Aorta (tissue), 5 donors: Measurements from ENCODE around the gene CIBAR2. TPM values are rescaled to one million over a fixed set of nuclear protein-coding genes. Genes with fewer than 3 reads are reported as not detected.
A peak's percentile ranks its signal among the peaks of the same experiment; 100 is the strongest.

Experiments
- ATAC-seq: fragments of 200-7000 bp; cut with Tn5 transposase; one replicate; pipeline ENCODE4 v1.9.1; 2022; ENCODE audit warnings: moderate library complexity; ENCODE audit not compliant: low FRiP score
- DNase-seq, 2 donors: peaks; one replicate each; pipeline ENCODE4 v3.0.0-alpha.2; 2020
- H3K27ac ChIP-seq, 2 donors: one replicate each; pipeline ENCODE4 v1.5.1; 2013; ENCODE audit warnings: low read length in 2 of 2, mild to moderate bottlenecking in 2 of 2, moderate library complexity in 2 of 2, control low read depth in 1 of 2, inconsistent platforms in 1 of 2, low read depth in 1 of 2
- H3K27me3 ChIP-seq, 2 donors: one replicate each; pipeline ENCODE4 v1.6.1; 2013; ENCODE audit warnings: control low read depth in 1 of 2, low read length in 1 of 2, mild to moderate bottlenecking in 1 of 2, moderate library complexity in 1 of 2; ENCODE audit not compliant: insufficient read depth in 2 of 2, control insufficient read depth in 1 of 2
- H3K36me3 ChIP-seq, 2 donors: one replicate each; pipeline ENCODE4 v1.6.1; 2013; ENCODE audit warnings: control low read depth in 1 of 2, low read length in 1 of 2, mild to moderate bottlenecking in 1 of 2; ENCODE audit not compliant: insufficient read depth in 2 of 2, control insufficient read depth in 1 of 2
- H3K4me1 ChIP-seq, 2 donors: one replicate each; pipeline ENCODE4 v1.6.1; 2013; ENCODE audit warnings: low read length in 2 of 2, control low read depth in 1 of 2, mild to moderate bottlenecking in 1 of 2, moderate library complexity in 1 of 2; ENCODE audit not compliant: insufficient read depth in 2 of 2, control insufficient read depth in 1 of 2
- H3K4me3 ChIP-seq, 2 donors: one replicate each; pipeline ENCODE4 v1.5.1; 2013; ENCODE audit warnings: low read length in 2 of 2, control low read depth in 1 of 2, mild to moderate bottlenecking in 1 of 2
- H3K9me3 ChIP-seq: one replicate; pipeline ENCODE4 v1.6.1; 2013; ENCODE audit warnings: mild to moderate bottlenecking, low read length; ENCODE audit not compliant: control insufficient read depth
- WGBS, 2 donors: extraction: QIAGEN DNeasy Blood & Tissue Kit; methylation state at CpG; one replicate each; pipeline ENCODE4 v1.1.7; 2013; 5-methylcytosine and 5-hydroxymethylcytosine counted together
- intact Hi-C, 2 donors: fragments of 100-400 bp; cut with DNase I; formaldehyde crosslinking; loops; one replicate each; pipeline versions ENCODE4 v1.14.2 to v1.15.0; 2022
- polyA plus RNA-seq, 2 donors: library from polyadenylated mRNA; stranded (reverse); fragments of 200-250 nt; gene quantifications; one replicate each; pipeline ENCODE4 v1.2.3, GENCODE V29; 2013
- total RNA-seq, 2 donors: library from RNA; stranded (reverse); fragmentation: NEBNext Ultra II Directional; extraction: Animal tissue kit (Norgen Biotek cat#: 25700); gene quantifications; one replicate each; pipeline ENCODE4 v1.2.1, GENCODE V29; 2021
- donor health status: healthy with polysubstance abuse.
- donor health status: Bipolar disorder and iron deficiency.
- donor health status: DM: no; HTN: no; CAD: no.
- donor health status: DM: no; HTN: no; CAD: no.
- donor health status: DM: yes; HTN: yes; CAD: no.

The CIBAR2 gene
- total and polyA plus RNA-seq, 4 donors, result 0.57 TPM; not detected in 3

DNA sequence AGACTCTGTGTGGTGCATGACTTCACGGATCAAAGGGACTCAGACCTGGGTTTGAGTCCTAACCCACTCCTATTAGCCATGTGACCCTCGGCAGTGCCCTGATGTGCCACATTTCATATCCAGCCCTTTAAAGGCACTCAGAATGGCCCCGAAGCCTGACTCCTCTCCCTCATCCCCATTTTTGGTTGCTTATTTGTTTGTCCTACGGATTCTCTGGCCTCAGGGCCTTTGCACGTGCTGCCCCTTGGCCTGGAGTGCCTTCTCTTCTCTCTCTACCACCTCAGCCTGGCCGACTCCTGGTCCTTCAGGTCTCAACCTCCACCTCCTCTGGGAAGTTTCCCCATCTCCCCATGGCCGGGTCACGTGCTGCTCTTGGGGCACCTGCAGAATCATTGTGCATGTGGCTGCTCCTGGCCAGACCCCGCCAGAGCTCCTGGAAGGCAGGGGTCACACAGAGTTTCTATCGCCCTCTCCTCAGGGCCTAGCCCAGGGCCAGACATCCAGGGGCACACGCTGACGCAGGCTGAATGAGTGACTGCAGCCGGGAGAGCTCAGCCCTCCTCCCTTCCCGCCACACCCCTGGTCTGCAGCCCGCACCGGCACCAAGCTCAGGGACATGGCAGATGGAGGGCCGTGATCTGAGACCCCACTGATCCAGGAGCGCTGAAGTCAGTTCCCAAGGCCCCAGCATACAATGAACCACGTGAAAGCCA, 22.0 kb upstream of the CIBAR2 start:
- Histone ChIP-seq H3K4me1 (peaks cover 3% of the 10 kb centered on the region in 2 donors), H3K27me3 (no peaks in the 10 kb centered on the region), H3K36me3 (no peaks in the 10 kb centered on the region), H3K9me3 (no peaks in the 10 kb centered on the region), H3K27ac (no peak overlapping the region), H3K4me3 (no peak overlapping the region)
- DNase-seq (no peak), ATAC-seq (no peak)
- WGBS, 2 donors, result 97 to 99% methylated on average over 17 to 19 of the region's 19 CpGs
- intact Hi-C loops, result no loop called here

DNA sequence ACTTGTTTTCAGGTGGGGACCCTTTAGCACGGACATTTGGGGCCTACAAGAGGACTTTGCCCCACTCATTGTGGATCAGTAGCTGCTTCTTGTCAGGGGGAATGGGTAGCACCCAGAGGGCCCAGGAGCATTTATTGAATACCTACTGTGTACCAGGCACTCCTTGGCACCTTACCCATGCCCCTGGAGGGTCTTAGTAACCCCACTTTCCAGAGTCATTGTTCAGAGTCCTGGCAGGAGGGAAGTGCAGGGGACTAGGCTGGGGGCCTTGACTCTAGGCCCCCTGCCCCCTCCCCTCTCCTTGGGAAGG, 21.0 kb upstream of the CIBAR2 start:
- 94 to 100% methylated on average over 1 of the region's 1 CpG for WGBS, 2 donors
- no peaks in the 10 kb centered on the region for H3K9me3 ChIP-seq
- intact Hi-C loops, result no loop called here

GRCh38 chr16:85132456-85133289, 20.4 kb upstream of the CIBAR2 start:
- peaks cover 3% of the 10 kb centered on the region in 2 donors for H3K4me1 ChIP-seq
- ATAC-seq, result no peak

More for the DNA sequence above, 21.0 kb upstream of the CIBAR2 start:
- DNase-seq (no peak), ATAC-seq (no peak)
- no peaks in the 10 kb centered on the region for H3K27me3 ChIP-seq
- H3K36me3 ChIP-seq, result no peaks in the 10 kb centered on the region
- no peak overlapping the region for H3K27ac ChIP-seq
- H3K4me1 ChIP-seq, result peaks cover 3% of the 10 kb centered on the region in 2 donors
- H3K4me3 ChIP-seq, result no peak overlapping the region

GRCh38 chr16:85130705-85131028, 18.4 kb upstream of the CIBAR2 start:
- Histone ChIP-seq H3K27ac (peak overlapping the region; percentile 10 to 95), H3K36me3 (no peaks in the 10 kb centered on the region), H3K27me3 (no peaks in the 10 kb centered on the region), H3K4me3 (no peak overlapping the region), H3K9me3 (no peaks in the 10 kb centered on the region), H3K4me1 (peaks cover 3 to 7% of the 10 kb centered on the region in 2 donors)
- intact Hi-C loops, result no loop called here
- 20 to 28% methylated on average over 5 of the region's 5 CpGs for WGBS, 2 donors
- no peak for DNase-seq
- peak; percentile 8 for ATAC-seq

More at GRCh38 chr16:85132456-85133289, 20.4 kb upstream of the CIBAR2 start:
- Histone ChIP-seq H3K4me3 (no peak overlapping the region), H3K27me3 (no peaks in the 10 kb centered on the region), H3K27ac (no peak overlapping the region), H3K9me3 (no peaks in the 10 kb centered on the region), H3K36me3 (no peaks in the 10 kb centered on the region)
- WGBS, 2 donors, result 94 to 97% methylated on average over 20 of the region's 20 CpGs
- intact Hi-C loops, result no loop called here
- DNase-seq, result no peak

GRCh38 chr16:85129876-85130704, 17.8 kb upstream of the CIBAR2 start:
- intact Hi-C loops, result loop anchor here in 1 of 2 donors (5.0 kb wide), 1 partner anchor 37 kb away; no protein-coding TSS in a partner anchor
- H3K4me3 ChIP-seq, result no peak overlapping the region
- peaks cover 3 to 7% of the 10 kb centered on the region in 2 donors for H3K4me1 ChIP-seq
- H3K27ac ChIP-seq, result peak overlapping the region; percentile 71 to 95
- no peaks in the 10 kb centered on the region for H3K9me3 ChIP-seq
- H3K36me3 ChIP-seq, result no peaks in the 10 kb centered on the region
- peak; percentile 35 for ATAC-seq
- no peak for DNase-seq
- WGBS, 2 donors, result 7 to 11% methylated on average over 15 of the region's 15 CpGs
- H3K27me3 ChIP-seq, result no peaks in the 10 kb centered on the region

- intact Hi-C loops, result loop anchor here in 1 of 2 donors (5.0 kb wide), 1 partner anchor 39 kb away; no protein-coding TSS in a partner anchor
- H3K27me3 ChIP-seq, result no peaks in the 10 kb centered on the region
- no peak overlapping the region for H3K4me3 ChIP-seq
- ATAC-seq (no peak), DNase-seq (no peak)
- no peak overlapping the region for H3K27ac ChIP-seq
- no peaks in the 10 kb centered on the region for H3K36me3 ChIP-seq
- 86 to 99% methylated on average over 9 of the region's 9 CpGs for WGBS, 2 donors
- H3K9me3 ChIP-seq, result no peaks in the 10 kb centered on the region
- peaks cover 3 to 7% of the 10 kb centered on the region in 2 donors for H3K4me1 ChIP-seq
Measured at GRCh38 chr16:85128079-85128837, 16.0 kb upstream of the CIBAR2 start.

GRCh38 chr16:85127379-85127723, 15.1 kb upstream of the CIBAR2 start:
- no peak for DNase-seq
- ATAC-seq, result no peak
- Histone ChIP-seq H3K4me1 (peaks cover 3 to 7% of the 10 kb centered on the region in 2 donors), H3K27ac (peak overlapping the region in 1 of 2 donors; percentile 60), H3K9me3 (no peaks in the 10 kb centered on the region), H3K4me3 (no peak overlapping the region), H3K27me3 (no peaks in the 10 kb centered on the region), H3K36me3 (no peaks in the 10 kb centered on the region)
- intact Hi-C loops, result loop anchor here in 1 of 2 donors (5.0 kb wide), 1 partner anchor 40 kb away; no protein-coding TSS in a partner anchor
- WGBS, 2 donors, result 36 to 41% methylated on average over 3 of the region's 3 CpGs
